Thymus (tissue), 11 donors: ENCODE measurements around the gene HAT1. TPM values are rescaled to one million over a fixed set of nuclear protein-coding genes. Genes with fewer than 3 reads are reported as not detected.

ENCODE experiments used
- DNase-seq, 9 donors: peaks; one replicate each; pipeline ENCODE4 v3.0.0-alpha.2; 2013; ENCODE audit warnings: low spot score in 9 of 9, low read depth in 6 of 9, missing footprints in 1 of 9
- H3K27ac ChIP-seq, 2 donors: one replicate each; pipeline ENCODE4 v1.5.1; 2013; ENCODE audit warnings: control low read depth in 1 of 2, low read depth in 1 of 2, low read length in 1 of 2, mild to moderate bottlenecking in 1 of 2, moderate library complexity in 1 of 2
- H3K27me3 ChIP-seq, 2 donors: one replicate each; pipeline ENCODE4 v1.5.1; 2013; ENCODE audit warnings: low read length in 1 of 2; ENCODE audit not compliant: control insufficient read depth in 2 of 2, insufficient read depth in 1 of 2
- H3K36me3 ChIP-seq, 2 donors: one replicate each; pipeline ENCODE4 v1.5.1; 2013; ENCODE audit warnings: low read length in 1 of 2, mild to moderate bottlenecking in 1 of 2, moderate library complexity in 1 of 2; ENCODE audit not compliant: control insufficient read depth in 2 of 2, insufficient read depth in 2 of 2
- H3K4me1 ChIP-seq, 2 donors: one replicate each; pipeline ENCODE4 v1.5.1; 2013; ENCODE audit warnings: low read length in 2 of 2; ENCODE audit not compliant: control insufficient read depth in 2 of 2, insufficient read depth in 2 of 2
- H3K4me3 ChIP-seq, 2 donors: one replicate each; pipeline ENCODE4 v1.5.1; 2013; ENCODE audit warnings: low read length in 2 of 2, control low read depth in 1 of 2, mild to moderate bottlenecking in 1 of 2
- H3K9me3 ChIP-seq, 2 donors: one replicate each; pipeline ENCODE4 v1.5.1; 2013; ENCODE audit warnings: low read length in 1 of 2, mild to moderate bottlenecking in 1 of 2; ENCODE audit not compliant: control insufficient read depth in 2 of 2, insufficient read depth in 1 of 2
- WGBS: extraction: QIAGEN DNeasy Blood & Tissue Kit; methylation state at CpG from one replicate; pipeline ENCODE4 v1.1.7; 2013; 5-methylcytosine and 5-hydroxymethylcytosine counted together
- polyA plus RNA-seq: library from polyadenylated mRNA; stranded (reverse); fragments of 200-250 nt; gene quantifications from one replicate; pipeline ENCODE4 v1.2.3, GENCODE V29; 2013
- total RNA-seq: library from RNA; stranded (reverse); fragments of 120-200 nt; gene quantifications from one replicate; pipeline ENCODE4 v1.2.4, GENCODE V29; 2013
- donor health status: healthy.

Gene HAT1
- total and polyA plus RNA-seq, 2 donors = 53.2 to 74.3 TPM

DNA sequence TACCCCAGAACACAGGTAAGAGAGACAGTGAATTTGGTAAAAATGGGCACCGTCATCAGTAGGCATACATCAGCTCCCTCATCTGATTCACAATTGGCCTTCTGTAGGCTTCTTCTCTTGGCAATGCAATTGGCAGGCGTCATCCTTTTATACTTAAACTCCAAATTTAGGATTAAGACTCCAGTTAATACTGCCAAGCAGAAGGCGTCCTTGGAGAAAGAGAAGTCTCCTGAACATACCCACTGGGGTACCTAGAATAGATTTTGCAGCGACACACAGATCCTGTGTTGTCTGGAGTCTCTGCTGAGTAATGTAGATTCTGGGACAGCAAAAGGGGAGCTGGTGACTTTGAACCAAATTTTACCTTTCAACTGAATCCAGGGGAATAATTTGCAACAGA lies 76.9 kb downstream of the HAT1 start:
- DNase-seq = no peak
- H3K27ac ChIP-seq = no peak overlapping the region
- 66% methylated on average over 4 of the region's 4 CpGs for whole genome bisulfite sequencing

GRCh38 chr2:171999604-172000469 lies 77.6 kb downstream of the HAT1 start, which contains the start of gene METAP1D:
Gene METAP1D, plus strand, starts transcription at chr2:171999953. Its CDS starts 17 bp downstream, at chr2:171999970.
- Histone ChIP-seq H3K4me1 (peaks cover 4 to 12% of the 10 kb centered on the region in 2 donors), H3K36me3 (no peaks in the 10 kb centered on the region), H3K27me3 (peaks cover 3 to 9% of the 10 kb centered on the region in 2 donors), H3K9me3 (no peaks in the 10 kb centered on the region), H3K27ac (no peak within 1 kb of the TSS), H3K4me3 (peak within 1 kb of the TSS; percentile 61 to 83)
- under 1% methylated on average over 73 of the region's 73 CpGs for WGBS
- peak; percentile 53 to 87 (median 74) for DNase-seq

More for the DNA sequence above, 76.9 kb downstream of the HAT1 start:
- H3K4me1 ChIP-seq = peaks cover 4 to 12% of the 10 kb centered on the region in 2 donors
- H3K4me3 ChIP-seq = peak overlapping the region; percentile 61 to 83
- H3K9me3 ChIP-seq = no peaks in the 10 kb centered on the region
- H3K36me3 ChIP-seq = no peaks in the 10 kb centered on the region
- H3K27me3 ChIP-seq = peaks cover 3 to 9% of the 10 kb centered on the region in 2 donors

DNA sequence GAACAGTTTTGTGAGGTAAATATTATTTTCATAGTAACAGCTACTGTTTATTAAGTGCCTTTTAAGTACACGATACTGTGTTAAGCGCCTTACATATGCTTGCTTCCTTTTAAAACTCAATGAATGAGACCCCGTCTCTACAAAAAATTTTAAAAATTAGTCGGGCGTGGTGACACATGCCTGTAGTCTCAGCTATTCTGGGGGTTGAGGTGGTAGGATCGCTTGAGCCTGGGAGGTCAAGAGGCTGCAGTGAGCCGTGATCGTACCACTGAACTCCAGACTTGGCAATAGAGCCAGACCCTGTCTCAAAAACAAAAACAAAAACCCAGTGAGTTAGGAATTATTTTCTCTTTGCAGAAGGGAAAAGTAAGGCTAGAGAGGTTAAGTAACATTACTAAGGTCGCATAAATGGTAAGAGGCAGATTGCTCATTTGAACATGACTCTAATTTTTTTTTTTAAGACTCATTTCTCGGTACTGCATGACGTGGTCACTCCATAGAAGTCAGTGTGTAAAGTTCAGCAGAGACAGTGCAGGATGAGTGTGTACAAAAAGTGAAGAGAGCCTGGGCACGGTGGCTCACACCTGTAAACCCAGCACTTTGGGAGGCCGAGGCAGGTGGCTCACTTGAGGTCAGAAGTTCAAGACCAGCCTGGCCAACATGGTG lies 78.6 kb downstream of the HAT1 start:
- Histone ChIP-seq H3K4me1 (peaks cover 4 to 12% of the 10 kb centered on the region in 2 donors), H3K27ac (no peak overlapping the region), H3K36me3 (no peaks in the 10 kb centered on the region), H3K27me3 (peaks cover 3 to 9% of the 10 kb centered on the region in 2 donors), H3K4me3 (peak overlapping the region in 1 of 2 donors; percentile 83), H3K9me3 (no peaks in the 10 kb centered on the region)
- WGBS = 95% methylated on average over 13 of the region's 13 CpGs
- no peak for DNase-seq

GRCh38 chr2:172007372-172007771 lies 85.1 kb downstream of the HAT1 start:
- H3K9me3 ChIP-seq = no peaks in the 10 kb centered on the region
- no peaks in the 10 kb centered on the region for H3K27me3 ChIP-seq
- H3K4me3 ChIP-seq = no peak overlapping the region
- 96% methylated on average over 1 of the region's 1 CpG for WGBS
- no peak for DNase-seq
- no peaks in the 10 kb centered on the region for H3K36me3 ChIP-seq
- no peaks in the 10 kb centered on the region for H3K4me1 ChIP-seq
- H3K27ac ChIP-seq = no peak overlapping the region

- no peaks in the 10 kb centered on the region for H3K4me1 ChIP-seq
- 98% methylated on average over 4 of the region's 4 CpGs for WGBS
- H3K9me3 ChIP-seq = no peaks in the 10 kb centered on the region
- no peak for DNase-seq
- no peak overlapping the region for H3K4me3 ChIP-seq
- no peaks in the 10 kb centered on the region for H3K36me3 ChIP-seq
- no peak overlapping the region for H3K27ac ChIP-seq
- no peaks in the 10 kb centered on the region for H3K27me3 ChIP-seq
These were observed 87.6 kb downstream of the HAT1 start for GRCh38 chr2:172009823-172010222.

- Histone ChIP-seq H3K4me3 (no peak overlapping the region), H3K27ac (no peak overlapping the region), H3K27me3 (no peaks in the 10 kb centered on the region), H3K9me3 (no peaks in the 10 kb centered on the region), H3K36me3 (no peaks in the 10 kb centered on the region), H3K4me1 (no peaks in the 10 kb centered on the region)
- 69% methylated on average over 11 of the region's 11 CpGs for WGBS
- peak in 1 of 9 donors; percentile 27 for DNase-seq
These were observed 89.7 kb downstream of the HAT1 start for GRCh38 chr2:172011812-172012575.

- H3K4me1 ChIP-seq = no peaks in the 10 kb centered on the region
- H3K27ac ChIP-seq = no peak overlapping the region
- H3K27me3 ChIP-seq = no peaks in the 10 kb centered on the region
- H3K9me3 ChIP-seq = no peaks in the 10 kb centered on the region
- no peak for DNase-seq
- no peaks in the 10 kb centered on the region for H3K36me3 ChIP-seq
- H3K4me3 ChIP-seq = no peak overlapping the region
- WGBS = 94% methylated on average over 9 of the region's 9 CpGs
These were observed 90.6 kb downstream of the HAT1 start for GRCh38 chr2:172012677-172013391.

DNA sequence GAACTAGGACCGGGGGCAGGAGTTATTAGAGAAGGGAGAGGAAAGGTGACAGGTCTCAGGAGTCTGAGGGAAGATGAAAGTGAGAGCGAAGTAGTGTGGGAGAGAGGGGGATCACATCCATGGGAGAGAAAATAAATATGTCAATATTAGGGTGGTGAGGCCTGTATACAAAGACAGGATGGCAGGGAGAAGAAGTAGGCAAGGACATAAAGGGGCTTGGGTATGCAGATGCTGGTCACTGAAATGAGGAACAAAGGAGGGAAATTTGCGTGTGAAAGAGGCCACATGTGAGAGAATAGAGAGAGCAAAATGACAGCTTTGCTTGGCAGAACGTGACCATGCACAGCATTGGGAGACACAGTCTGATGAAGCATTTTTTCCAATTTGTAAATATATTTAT lies 91.1 kb downstream of the HAT1 start:
- 82% methylated on average over 4 of the region's 4 CpGs for WGBS
- H3K36me3 ChIP-seq = no peaks in the 10 kb centered on the region
- no peak for DNase-seq
- no peak overlapping the region for H3K4me3 ChIP-seq
- no peak overlapping the region for H3K27ac ChIP-seq
- no peaks in the 10 kb centered on the region for H3K27me3 ChIP-seq
- no peaks in the 10 kb centered on the region for H3K4me1 ChIP-seq
- no peaks in the 10 kb centered on the region for H3K9me3 ChIP-seq
